Activated CD4-positive, alpha-beta T cell treated with anti-CD3 and anti-CD28 coated beads, Interleukin-2, amount 50 U/mL, for 1 hour (primary cell): Measurements from ENCODE around the gene FNDC3B.

Experiments
- DNase-seq: peaks from one replicate; pipeline ENCODE4 v3.0.0-alpha.2; 2020

Gene FNDC3B

GRCh38 chr3:172199850-172200369 lies 160.5 kb downstream of the FNDC3B start:
- no peak for DNase-seq

GRCh38 chr3:172201136-172201869 lies 161.9 kb downstream of the FNDC3B start:
- no peak for DNase-seq

GRCh38 chr3:172201870-172202236 lies 162.5 kb downstream of the FNDC3B start:
- DNase-seq = no peak

- no peak for DNase-seq
Observed at GRCh38 chr3:172202797-172203196, 163.4 kb downstream of the FNDC3B start.

GRCh38 chr3:172203522-172204258 lies 164.3 kb downstream of the FNDC3B start:
- DNase-seq = no peak

- DNase-seq = no peak
Observed at GRCh38 chr3:172204716-172205115, 165.3 kb downstream of the FNDC3B start.

GRCh38 chr3:172208586-172209332 lies 169.4 kb downstream of the FNDC3B start:
- DNase-seq = no peak

GRCh38 chr3:172209333-172210321 lies 170.2 kb downstream of the FNDC3B start:
- no peak for DNase-seq

GRCh38 chr3:172210355-172210754 lies 171.0 kb downstream of the FNDC3B start:
- no peak for DNase-seq

GRCh38 chr3:172211123-172211522 lies 171.7 kb downstream of the FNDC3B start:
- DNase-seq = no peak

GRCh38 chr3:172213200-172213599 lies 173.8 kb downstream of the FNDC3B start:
- no peak for DNase-seq

- DNase-seq = no peak
Observed at GRCh38 chr3:172213904-172214303, 174.5 kb downstream of the FNDC3B start.

- no peak for DNase-seq
Observed at GRCh38 chr3:172216267-172216666, 176.9 kb downstream of the FNDC3B start.

GRCh38 chr3:172216911-172217310 lies 177.5 kb downstream of the FNDC3B start:
- no peak for DNase-seq

- DNase-seq = no peak
Observed at GRCh38 chr3:172217877-172218276, 178.5 kb downstream of the FNDC3B start.

- DNase-seq = no peak
Observed at GRCh38 chr3:172218350-172219323, 179.3 kb downstream of the FNDC3B start.

- DNase-seq = no peak
Observed at GRCh38 chr3:172219750-172220149, 180.4 kb downstream of the FNDC3B start.

- DNase-seq = no peak
Observed at GRCh38 chr3:172221547-172221946, 182.2 kb downstream of the FNDC3B start.

GRCh38 chr3:172222478-172223071 lies 183.2 kb downstream of the FNDC3B start:
- DNase-seq = no peak

- DNase-seq = no peak
Observed at GRCh38 chr3:172223870-172224269, 184.5 kb downstream of the FNDC3B start.
